GM15510 (cell line): Measurements from ENCODE around the gene OBSCN.

Source experiments
- POLR2A ChIP-seq: IDR thresholded peaks from 3 replicates; pipeline ENCODE4 v1.6.1; 2011; ENCODE audit warnings: borderline replicate concordance; ENCODE audit not compliant: insufficient read length; ENCODE audit errors: extremely low read depth

The OBSCN gene

DNA sequence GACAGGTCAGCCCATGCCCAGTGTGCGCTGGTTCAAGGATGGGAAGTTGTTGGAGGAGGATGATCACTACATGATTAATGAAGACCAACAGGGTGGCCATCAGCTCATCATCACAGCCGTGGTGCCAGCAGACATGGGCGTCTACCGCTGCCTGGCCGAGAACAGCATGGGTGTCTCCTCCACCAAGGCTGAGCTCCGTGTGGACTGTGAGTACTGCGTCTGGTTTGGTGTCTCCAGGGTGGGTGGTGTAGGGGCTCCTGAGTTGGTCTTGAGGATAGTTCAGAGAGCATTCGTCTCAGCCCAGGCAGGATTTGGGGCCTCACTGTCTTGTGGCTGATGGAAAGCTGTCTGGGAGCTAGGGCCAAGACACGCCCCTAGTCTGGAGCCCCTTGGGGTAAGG lies 115.6 kb downstream of the OBSCN start:
- no peak for TF ChIP-seq POLR2A

DNA sequence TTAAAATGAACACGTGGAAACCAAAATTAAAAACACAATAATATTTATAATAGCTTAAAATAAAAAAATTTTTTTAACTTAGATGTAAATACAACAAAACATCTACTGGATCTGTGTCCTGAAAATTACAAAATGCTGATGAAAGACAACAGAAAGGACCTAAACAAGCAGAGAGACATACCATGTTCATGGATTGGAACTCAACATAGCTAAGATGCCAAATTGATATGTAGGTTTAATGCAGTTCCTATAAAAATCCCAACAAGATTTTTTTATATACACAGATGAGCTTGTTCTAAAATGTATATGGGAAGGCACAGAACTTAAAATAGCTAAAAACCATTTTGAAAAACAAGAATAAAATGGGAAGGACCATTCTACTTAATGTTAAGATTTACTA lies 117.4 kb downstream of the OBSCN start:
- TF ChIP-seq POLR2A: no peak

DNA sequence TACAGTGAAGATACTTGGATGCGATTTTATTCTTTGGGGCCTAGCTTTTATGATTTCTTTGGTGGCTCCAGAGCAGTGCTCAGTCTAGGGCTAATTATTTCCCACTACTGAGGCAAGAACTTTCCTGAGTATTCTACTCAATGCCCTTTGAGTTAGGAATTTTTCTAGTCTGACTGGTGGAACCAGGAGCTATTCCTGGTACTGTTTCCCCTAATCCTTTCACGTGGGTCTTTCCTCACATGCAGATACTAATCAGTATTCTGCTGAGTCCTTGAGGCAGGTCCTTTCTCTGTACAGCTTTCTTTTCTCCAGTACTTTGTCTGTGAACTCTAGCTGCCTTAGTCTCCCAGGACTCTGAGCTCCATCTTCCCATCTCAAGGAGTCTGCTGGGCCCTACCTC lies 122.0 kb downstream of the OBSCN start:
- no peak for TF ChIP-seq POLR2A

DNA sequence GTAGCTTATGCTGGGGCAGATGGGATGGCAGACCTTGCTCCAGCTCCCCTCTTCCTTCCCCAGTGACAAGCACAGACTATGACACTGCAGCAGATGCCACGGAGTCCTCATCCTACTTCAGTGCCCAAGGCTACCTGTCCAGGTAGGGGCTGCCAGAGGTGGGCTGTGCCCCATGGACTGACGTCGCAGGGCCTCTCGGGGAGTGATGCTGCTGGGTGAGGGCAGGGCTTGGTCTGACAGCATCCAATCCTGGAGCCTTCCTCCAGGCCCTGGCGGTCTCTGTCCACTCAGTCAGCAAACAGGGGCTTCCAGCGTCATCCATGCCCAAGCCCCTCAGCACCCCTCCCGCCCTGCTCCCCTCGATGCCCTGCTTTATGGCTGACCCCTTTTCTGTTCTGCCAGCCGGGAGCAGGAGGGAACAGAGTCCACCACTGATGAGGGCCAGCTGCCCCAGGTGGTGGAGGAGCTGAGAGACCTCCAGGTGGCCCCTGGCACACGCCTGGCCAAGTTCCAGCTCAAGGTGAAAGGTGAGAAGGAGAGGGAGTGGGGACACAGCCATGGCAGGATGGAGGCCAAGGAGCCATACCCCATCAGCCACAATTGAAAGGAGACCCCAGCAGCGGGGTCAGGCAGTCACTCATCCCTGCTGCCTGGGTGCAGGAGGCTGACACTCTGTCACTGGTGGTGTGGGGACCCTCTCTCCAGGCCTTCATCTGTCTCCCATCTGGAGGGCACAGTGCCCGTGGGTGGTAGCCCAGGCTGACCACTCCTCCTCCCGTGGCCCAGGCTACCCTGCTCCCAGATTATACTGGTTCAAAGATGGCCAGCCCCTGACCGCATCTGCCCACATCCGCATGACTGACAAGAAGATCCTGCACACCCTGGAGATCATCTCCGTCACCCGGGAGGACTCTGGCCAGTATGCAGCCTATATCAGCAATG lies 125.2 kb downstream of the OBSCN start:
- TF ChIP-seq POLR2A: no peak

DNA sequence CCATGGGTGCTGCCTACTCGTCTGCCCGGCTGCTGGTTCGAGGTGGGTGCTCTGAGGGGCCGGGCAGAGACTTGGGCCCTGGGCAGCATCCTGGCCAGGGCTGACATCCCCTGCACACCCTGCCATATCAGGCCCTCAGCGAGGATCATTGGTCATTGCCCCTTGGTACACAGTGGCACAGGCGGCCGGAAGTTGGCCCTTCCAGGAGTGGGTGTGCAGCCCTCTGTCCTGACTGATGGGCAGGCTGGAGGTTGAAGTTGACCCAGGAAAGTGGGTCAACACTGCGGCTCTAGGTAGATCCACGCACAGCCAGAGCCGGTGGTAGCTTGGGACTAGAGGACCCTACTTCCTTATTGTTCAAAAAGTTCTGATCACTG lies 125.9 kb downstream of the OBSCN start:
- TF ChIP-seq POLR2A: no peak

DNA sequence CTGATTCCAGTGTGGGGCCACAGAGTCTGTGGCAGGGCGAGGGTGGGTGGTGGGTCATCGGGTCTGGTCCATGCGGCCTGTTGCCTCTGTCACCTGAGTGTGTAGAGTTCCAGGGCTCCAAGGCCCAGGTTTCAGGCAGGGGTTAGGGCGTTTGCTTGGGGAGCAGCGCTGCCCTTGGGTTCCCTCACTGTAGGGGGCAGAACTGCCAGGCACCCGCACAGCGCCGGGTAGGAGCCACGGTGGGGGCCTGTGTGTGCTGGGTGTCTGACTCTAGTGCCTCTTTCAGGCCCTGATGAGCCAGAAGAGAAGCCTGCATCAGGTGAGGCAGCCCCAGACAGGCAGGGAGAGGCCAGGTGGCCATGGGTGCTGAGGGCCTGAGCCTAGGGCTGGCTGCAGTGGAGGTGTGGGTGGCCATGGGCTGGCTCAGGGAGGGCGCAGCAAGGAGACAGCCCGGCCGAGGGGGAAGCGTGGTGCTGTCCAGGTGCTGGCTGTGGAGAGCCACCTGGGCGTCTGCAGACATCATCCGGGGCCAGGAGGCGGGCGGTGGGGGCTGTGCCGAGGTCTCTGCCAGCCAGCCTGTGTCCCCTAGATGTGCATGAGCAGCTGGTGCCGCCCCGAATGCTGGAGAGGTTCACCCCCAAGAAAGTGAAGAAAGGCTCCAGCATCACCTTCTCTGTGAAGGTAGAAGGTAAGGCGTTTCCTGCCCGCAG lies 126.5 kb downstream of the OBSCN start:
- TF ChIP-seq POLR2A: no peak

DNA sequence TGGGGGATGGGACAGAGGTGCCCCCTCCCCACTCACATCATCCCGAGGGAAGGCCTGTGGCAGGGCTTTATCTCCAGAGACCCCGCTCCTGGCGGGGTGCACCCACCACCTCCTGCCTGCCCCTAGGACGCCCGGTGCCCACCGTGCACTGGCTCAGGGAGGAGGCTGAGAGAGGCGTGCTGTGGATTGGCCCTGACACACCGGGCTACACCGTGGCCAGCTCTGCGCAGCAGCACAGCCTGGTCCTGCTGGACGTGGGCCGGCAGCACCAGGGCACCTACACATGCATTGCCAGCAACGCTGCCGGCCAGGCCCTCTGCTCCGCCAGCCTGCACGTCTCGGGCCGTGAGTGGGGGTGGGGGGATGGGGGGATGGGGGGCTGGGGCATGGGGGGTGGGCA lies 127.1 kb downstream of the OBSCN start:
- TF ChIP-seq POLR2A: no peak

DNA sequence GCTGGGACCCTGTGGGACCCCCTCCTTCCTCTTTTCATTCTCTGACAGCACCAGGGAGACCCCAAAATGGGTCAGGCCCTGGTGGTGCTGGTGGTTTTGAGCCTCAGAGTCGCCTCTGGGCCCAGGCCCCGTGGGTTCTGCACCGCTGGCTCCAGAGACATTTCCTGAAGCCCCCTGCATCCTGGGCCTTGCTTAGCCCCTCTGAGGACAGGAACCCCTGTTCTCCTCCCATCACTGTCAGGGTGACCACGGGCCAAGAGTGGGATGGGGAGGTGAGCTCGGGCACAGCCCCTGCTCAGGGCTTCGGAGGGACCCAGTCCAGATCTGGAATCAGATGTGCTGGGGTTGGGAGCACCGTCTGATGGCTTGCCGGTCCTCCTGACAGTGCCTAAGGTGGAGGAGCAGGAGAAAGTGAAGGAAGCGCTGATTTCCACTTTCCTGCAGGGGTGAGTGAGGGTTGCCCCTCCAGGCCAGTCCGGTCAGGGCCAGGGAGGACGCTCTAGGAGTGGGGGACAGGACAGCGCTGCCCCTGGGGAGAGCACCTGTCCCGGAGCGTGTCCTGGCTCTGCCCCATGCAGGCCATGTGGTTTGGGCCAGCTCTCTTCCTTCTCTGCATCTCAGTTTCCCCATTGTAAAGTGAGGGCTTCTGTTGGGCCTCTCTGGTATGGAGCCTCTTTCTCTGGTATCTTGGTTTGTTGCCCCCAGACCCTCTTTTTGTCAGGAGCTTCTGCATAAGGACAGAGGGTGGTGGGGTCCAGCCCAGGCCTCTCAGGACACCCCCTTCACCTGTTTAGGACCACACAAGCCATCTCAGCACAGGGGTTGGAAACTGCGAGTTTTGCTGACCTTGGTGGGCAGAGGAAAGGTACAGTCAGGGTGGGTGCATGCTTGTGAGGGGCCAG lies 127.8 kb downstream of the OBSCN start:
- TF ChIP-seq POLR2A: no peak

DNA sequence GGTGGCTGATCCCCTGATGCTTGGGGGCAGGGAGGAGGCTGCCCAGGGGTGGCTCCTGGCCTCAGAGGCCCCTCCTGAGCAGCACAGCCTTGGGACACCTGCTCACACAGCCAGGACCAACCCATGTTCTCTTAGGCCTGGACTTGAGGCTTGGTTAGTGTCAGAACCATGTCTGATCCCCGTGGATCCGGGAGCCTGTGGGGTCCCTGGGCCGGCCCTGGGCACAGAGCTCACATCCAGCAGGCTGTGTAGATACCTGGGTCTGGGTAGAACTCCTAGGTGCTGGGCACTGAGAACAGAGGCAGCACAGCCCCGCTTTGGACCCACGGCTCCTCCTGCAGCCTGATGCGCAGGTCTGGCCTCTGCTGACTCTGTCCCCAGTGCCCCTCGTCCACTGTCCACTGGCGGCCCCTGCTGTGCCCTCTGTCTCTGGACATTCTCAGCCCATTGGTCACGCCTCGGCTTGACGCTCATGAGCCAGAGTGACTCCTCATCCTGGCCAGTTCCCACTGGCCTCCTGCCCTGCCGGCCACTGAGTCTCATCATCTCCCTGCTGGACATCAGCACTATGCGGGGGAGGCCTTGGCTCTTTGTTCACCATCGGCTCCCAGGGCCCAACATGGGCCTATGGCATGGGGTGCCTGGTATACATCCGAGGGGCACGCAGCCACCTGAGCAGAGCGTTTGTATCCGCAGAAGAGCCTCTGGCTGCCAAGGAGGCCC lies 128.6 kb downstream of the OBSCN start:
- TF ChIP-seq POLR2A: no peak

DNA sequence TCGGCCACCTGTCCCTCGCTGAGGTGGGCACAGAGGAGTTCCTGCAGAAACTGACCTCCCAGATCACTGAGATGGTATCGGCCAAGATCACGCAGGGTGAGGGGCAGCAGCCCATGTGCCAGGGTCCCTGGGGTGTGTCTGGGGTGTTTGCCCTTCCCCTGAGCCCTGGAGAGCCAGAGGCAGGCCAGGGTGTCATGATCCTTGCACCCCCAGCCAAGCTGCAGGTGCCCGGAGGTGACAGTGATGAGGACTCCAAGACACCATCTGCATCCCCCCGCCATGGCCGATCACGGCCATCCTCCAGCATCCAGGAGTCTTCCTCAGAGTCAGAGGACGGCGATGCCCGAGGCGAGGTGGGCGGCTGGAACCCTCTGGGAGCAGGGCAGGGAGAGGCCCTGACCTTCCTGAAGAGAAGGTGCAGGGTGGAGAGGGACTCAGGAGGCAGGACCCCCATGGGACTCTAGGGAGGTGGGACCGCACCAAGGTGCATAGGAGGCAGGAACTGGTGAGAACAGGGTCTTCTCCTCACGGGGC lies 129.3 kb downstream of the OBSCN start:
- no peak for TF ChIP-seq POLR2A

DNA sequence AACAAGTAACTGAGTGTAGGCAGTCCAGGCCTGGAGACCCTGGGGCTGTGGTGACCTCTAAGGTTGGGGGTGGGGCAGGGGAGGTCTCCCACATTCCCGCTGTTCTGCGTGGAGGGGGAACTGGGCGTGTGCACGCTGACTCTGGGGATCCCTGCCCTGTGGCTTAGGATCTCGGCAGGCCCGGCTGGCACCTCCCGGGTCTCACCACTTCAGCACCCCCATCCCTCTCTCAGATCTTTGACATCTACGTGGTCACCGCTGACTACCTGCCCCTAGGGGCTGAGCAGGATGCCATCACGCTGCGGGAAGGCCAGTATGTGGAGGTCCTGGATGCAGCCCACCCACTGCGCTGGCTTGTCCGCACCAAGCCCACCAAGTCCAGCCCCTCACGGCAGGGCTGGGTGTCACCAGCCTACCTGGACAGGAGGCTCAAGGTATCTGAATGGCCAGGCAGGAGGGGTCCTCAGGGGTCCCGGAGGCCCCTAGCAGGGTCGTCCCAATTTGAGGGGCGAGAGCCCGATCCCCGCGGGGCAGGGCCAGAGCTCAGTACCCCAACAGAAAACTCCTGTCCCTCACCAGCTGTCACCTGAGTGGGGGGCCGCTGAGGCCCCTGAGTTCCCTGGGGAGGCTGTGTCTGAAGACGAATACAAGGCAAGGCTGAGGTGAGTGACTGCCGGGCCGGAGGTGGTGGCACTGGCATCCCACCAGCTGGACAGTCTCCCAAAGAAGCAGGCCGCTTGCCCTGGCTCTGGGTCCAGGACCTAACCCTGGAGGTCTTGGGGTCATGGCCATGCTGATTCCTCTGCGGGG lies 130.1 kb downstream of the OBSCN start:
- TF ChIP-seq POLR2A: no peak

DNA sequence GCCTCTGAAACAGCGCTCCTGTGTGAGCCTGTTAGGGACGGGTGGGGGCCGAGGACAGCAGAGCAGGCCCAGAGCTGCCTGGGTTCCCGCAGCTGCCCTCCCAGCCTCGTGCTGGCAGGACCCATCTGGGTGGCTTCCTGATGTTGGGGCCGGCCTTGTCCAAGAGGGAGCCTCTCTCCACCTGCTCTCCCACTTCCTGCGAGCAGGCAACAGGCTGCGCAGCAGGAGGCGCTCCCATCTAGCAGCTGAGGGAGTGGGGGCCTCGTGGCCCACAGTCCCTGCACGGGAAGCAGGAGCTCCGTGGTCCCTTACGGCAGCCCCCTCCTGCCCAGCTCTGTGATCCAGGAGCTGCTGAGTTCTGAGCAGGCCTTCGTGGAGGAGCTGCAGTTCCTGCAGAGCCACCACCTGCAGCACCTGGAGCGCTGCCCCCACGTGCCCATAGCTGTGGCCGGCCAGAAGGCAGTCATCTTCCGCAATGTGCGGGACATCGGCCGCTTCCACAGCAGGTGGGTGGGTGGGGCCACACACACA lies 130.7 kb downstream of the OBSCN start:
- no peak for TF ChIP-seq POLR2A
